Measurements from ENCODE around the gene DNASE1. TPM values are rescaled to one million over a fixed set of nuclear protein-coding genes. Genes with fewer than 3 reads are reported as not detected.
A peak's percentile ranks its signal among the peaks of the same experiment; 100 is the strongest.

The DNASE1 gene
- total RNA-seq, 2 experiments from 2014 or later, result 13.5 to 13.8 TPM

GRCh38 chr16:3674513-3675295, 20.2 kb downstream of the DNASE1 start:
- CTCF ChIA-PET, result no interaction called here
- Mint-ChIP-seq H3K4me3 (no peak overlapping the region), H3K27ac (peak overlapping the region; percentile 41), H3K36me3 (ENCODE audit: low read depth) (peaks cover 37% of the 10 kb centered on the region), H3K27me3 (ENCODE audit: low read depth) (no peaks in the 10 kb centered on the region), H3K4me1 (ENCODE audit: low read depth) (no peaks in the 10 kb centered on the region), H3K9me3 (no peaks in the 10 kb centered on the region)
- intact Hi-C loops (cut with micrococcal nuclease), result no loop called here
- no peak for DNase-seq

- Mint-ChIP-seq H3K9me3 (no peaks in the 10 kb centered on the region), H3K4me3 (no peak overlapping the region), H3K4me1 (ENCODE audit: low read depth) (no peaks in the 10 kb centered on the region), H3K27ac (no peak overlapping the region), H3K27me3 (ENCODE audit: low read depth) (no peaks in the 10 kb centered on the region), H3K36me3 (ENCODE audit: low read depth) (peaks cover 37% of the 10 kb centered on the region)
- intact Hi-C loops (cut with micrococcal nuclease), result no loop called here
- DNase-seq, result no peak
- CTCF ChIA-PET, result no interaction called here
Measured at GRCh38 chr16:3675601-3676130, 21.2 kb downstream of the DNASE1 start.

GRCh38 chr16:3677994-3678393, 23.5 kb downstream of the DNASE1 start:
- CTCF ChIA-PET, result no interaction called here
- H3K36me3 Mint-ChIP-seq (ENCODE audit: low read depth), result peaks cover 43% of the 10 kb centered on the region

GRCh38 chr16:3681206-3681605, 26.7 kb downstream of the DNASE1 start:
- Mint-ChIP-seq H3K27ac (no peak overlapping the region), H3K36me3 (ENCODE audit: low read depth) (peaks cover 36% of the 10 kb centered on the region)

More at GRCh38 chr16:3677994-3678393, 23.5 kb downstream of the DNASE1 start:
- Mint-ChIP-seq H3K9me3 (no peaks in the 10 kb centered on the region), H3K27me3 (ENCODE audit: low read depth) (no peaks in the 10 kb centered on the region), H3K4me1 (ENCODE audit: low read depth) (no peaks in the 10 kb centered on the region), H3K27ac (no peak overlapping the region), H3K4me3 (no peak overlapping the region)
- intact Hi-C loops (cut with micrococcal nuclease), result no loop called here
- DNase-seq, result no peak

GRCh38 chr16:3687021-3687420, 32.5 kb downstream of the DNASE1 start:
- H3K36me3 Mint-ChIP-seq (ENCODE audit: low read depth), result peaks cover 34% of the 10 kb centered on the region
- no peaks in the 10 kb centered on the region for H3K9me3 Mint-ChIP-seq
- DNase-seq, result no peak
- no peak overlapping the region for H3K4me3 Mint-ChIP-seq
- CTCF ChIA-PET, result interaction anchor here (1.2 kb wide), 1 partner anchor 21 kb away, joined by 3 read pairs; no protein-coding TSS in a partner anchor
- no peaks in the 10 kb centered on the region for H3K27me3 Mint-ChIP-seq (ENCODE audit: low read depth)
- peak overlapping the region; percentile 44 for H3K27ac Mint-ChIP-seq
- H3K4me1 Mint-ChIP-seq (ENCODE audit: low read depth), result peaks cover 8% of the 10 kb centered on the region
- intact Hi-C loops (cut with micrococcal nuclease), result no loop called here

More at GRCh38 chr16:3681206-3681605, 26.7 kb downstream of the DNASE1 start:
- H3K4me1 Mint-ChIP-seq (ENCODE audit: low read depth), result no peaks in the 10 kb centered on the region
- no peaks in the 10 kb centered on the region for H3K9me3 Mint-ChIP-seq
- H3K4me3 Mint-ChIP-seq, result no peak overlapping the region
- no peaks in the 10 kb centered on the region for H3K27me3 Mint-ChIP-seq (ENCODE audit: low read depth)
- CTCF ChIA-PET, result interaction anchor here (1.7 kb wide), 1 partner anchor 10 kb away, joined by 5 read pairs; no protein-coding TSS in a partner anchor
- no peak for DNase-seq
- intact Hi-C loops (cut with micrococcal nuclease), result no loop called here

- CTCF ChIA-PET, result interaction anchor here (0.5 kb wide), 1 partner anchor 529 kb away, joined by 3 read pairs; no protein-coding TSS in a partner anchor
- Mint-ChIP-seq H3K4me1 (ENCODE audit: low read depth) (peaks cover 8% of the 10 kb centered on the region), H3K36me3 (ENCODE audit: low read depth) (peaks cover 32% of the 10 kb centered on the region), H3K27me3 (ENCODE audit: low read depth) (no peaks in the 10 kb centered on the region), H3K27ac (no peak overlapping the region), H3K4me3 (no peak overlapping the region), H3K9me3 (no peaks in the 10 kb centered on the region)
- DNase-seq, result no peak
- intact Hi-C loops (cut with micrococcal nuclease), result no loop called here
Measured at GRCh38 chr16:3687792-3688191, 33.3 kb downstream of the DNASE1 start.

GRCh38 chr16:3689731-3690130, 35.2 kb downstream of the DNASE1 start:
- Mint-ChIP-seq H3K9me3 (no peaks in the 10 kb centered on the region), H3K27me3 (ENCODE audit: low read depth) (no peaks in the 10 kb centered on the region), H3K27ac (no peak overlapping the region), H3K4me1 (ENCODE audit: low read depth) (peaks cover 8% of the 10 kb centered on the region), H3K36me3 (ENCODE audit: low read depth) (peaks cover 26% of the 10 kb centered on the region), H3K4me3 (no peak overlapping the region)
- no peak for DNase-seq
- intact Hi-C loops (cut with micrococcal nuclease), result loop anchor here (1.0 kb wide), 2 partner anchors 191 to 564 kb away; partner anchors contain the start of gene CREBBP
- CTCF ChIA-PET, result interaction anchor here (0.6 to 1.4 kb wide), 3 partner anchors 8 to 247 kb away, joined by 3 to 5 read pairs (median 3); no protein-coding TSS in a partner anchor

GRCh38 chr16:3690470-3690928, 36.0 kb downstream of the DNASE1 start:
- DNase-seq, result peak; percentile 93
- no peaks in the 10 kb centered on the region for H3K9me3 Mint-ChIP-seq
- H3K36me3 Mint-ChIP-seq (ENCODE audit: low read depth), result peaks cover 26% of the 10 kb centered on the region
- intact Hi-C loops (cut with micrococcal nuclease), result loop anchor here (1.0 kb wide), 2 partner anchors 190 to 563 kb away; partner anchors contain the start of gene CREBBP
- H3K27ac Mint-ChIP-seq, result no peak overlapping the region
- H3K4me1 Mint-ChIP-seq (ENCODE audit: low read depth), result peaks cover 9% of the 10 kb centered on the region
- CTCF ChIA-PET, result interaction anchor here (0.6 to 1.5 kb wide), 8 partner anchors 9 to 641 kb away, joined by 3 to 15 read pairs (median 4); no protein-coding TSS in a partner anchor
- H3K4me3 Mint-ChIP-seq, result no peak overlapping the region
- no peaks in the 10 kb centered on the region for H3K27me3 Mint-ChIP-seq (ENCODE audit: low read depth)

- CTCF ChIA-PET, result interaction anchor here (0.8 to 1.5 kb wide), 7 partner anchors 10 to 246 kb away, joined by 3 to 15 read pairs (median 5); no protein-coding TSS in a partner anchor
- Mint-ChIP-seq H3K36me3 (ENCODE audit: low read depth) (peaks cover 27% of the 10 kb centered on the region), H3K4me3 (no peak overlapping the region), H3K27ac (no peak overlapping the region), H3K27me3 (ENCODE audit: low read depth) (no peaks in the 10 kb centered on the region), H3K9me3 (no peaks in the 10 kb centered on the region), H3K4me1 (ENCODE audit: low read depth) (peaks cover 11% of the 10 kb centered on the region)
- intact Hi-C loops (cut with micrococcal nuclease), result loop anchor here (1.0 kb wide), 2 partner anchors 189 to 562 kb away; partner anchors contain the start of gene CREBBP
- peak; percentile 12 for DNase-seq
Measured at GRCh38 chr16:3690980-3691720, 36.7 kb downstream of the DNASE1 start.

GRCh38 chr16:3691761-3692160, 37.3 kb downstream of the DNASE1 start:
- CTCF ChIA-PET, result interaction anchor here (0.8 to 1.5 kb wide), 6 partner anchors 10 to 188 kb away, joined by 4 to 15 read pairs (median 5); no protein-coding TSS in a partner anchor
- no peaks in the 10 kb centered on the region for H3K27me3 Mint-ChIP-seq (ENCODE audit: low read depth)
- peaks cover 11% of the 10 kb centered on the region for H3K4me1 Mint-ChIP-seq (ENCODE audit: low read depth)
- no peak for DNase-seq
- H3K36me3 Mint-ChIP-seq (ENCODE audit: low read depth), result peaks cover 27% of the 10 kb centered on the region
- H3K9me3 Mint-ChIP-seq, result no peaks in the 10 kb centered on the region
- no peak overlapping the region for H3K4me3 Mint-ChIP-seq
- H3K27ac Mint-ChIP-seq, result no peak overlapping the region
- intact Hi-C loops (cut with micrococcal nuclease), result no loop called here

GRCh38 chr16:3694051-3694450, 39.6 kb downstream of the DNASE1 start:
- Mint-ChIP-seq H3K4me3 (no peak overlapping the region), H3K4me1 (ENCODE audit: low read depth) (peaks cover 11% of the 10 kb centered on the region), H3K9me3 (no peaks in the 10 kb centered on the region), H3K27me3 (ENCODE audit: low read depth) (no peaks in the 10 kb centered on the region), H3K27ac (no peak overlapping the region), H3K36me3 (ENCODE audit: low read depth) (peaks cover 15% of the 10 kb centered on the region)
- CTCF ChIA-PET, result interaction anchor here (0.6 to 0.7 kb wide), 2 partner anchors 64 to 107 kb away, joined by 3 to 4 read pairs; no protein-coding TSS in a partner anchor
- intact Hi-C loops (cut with micrococcal nuclease), result no loop called here
- DNase-seq, result no peak
